ENCODE data around the gene KCNQ1.

Gene KCNQ1

DNA sequence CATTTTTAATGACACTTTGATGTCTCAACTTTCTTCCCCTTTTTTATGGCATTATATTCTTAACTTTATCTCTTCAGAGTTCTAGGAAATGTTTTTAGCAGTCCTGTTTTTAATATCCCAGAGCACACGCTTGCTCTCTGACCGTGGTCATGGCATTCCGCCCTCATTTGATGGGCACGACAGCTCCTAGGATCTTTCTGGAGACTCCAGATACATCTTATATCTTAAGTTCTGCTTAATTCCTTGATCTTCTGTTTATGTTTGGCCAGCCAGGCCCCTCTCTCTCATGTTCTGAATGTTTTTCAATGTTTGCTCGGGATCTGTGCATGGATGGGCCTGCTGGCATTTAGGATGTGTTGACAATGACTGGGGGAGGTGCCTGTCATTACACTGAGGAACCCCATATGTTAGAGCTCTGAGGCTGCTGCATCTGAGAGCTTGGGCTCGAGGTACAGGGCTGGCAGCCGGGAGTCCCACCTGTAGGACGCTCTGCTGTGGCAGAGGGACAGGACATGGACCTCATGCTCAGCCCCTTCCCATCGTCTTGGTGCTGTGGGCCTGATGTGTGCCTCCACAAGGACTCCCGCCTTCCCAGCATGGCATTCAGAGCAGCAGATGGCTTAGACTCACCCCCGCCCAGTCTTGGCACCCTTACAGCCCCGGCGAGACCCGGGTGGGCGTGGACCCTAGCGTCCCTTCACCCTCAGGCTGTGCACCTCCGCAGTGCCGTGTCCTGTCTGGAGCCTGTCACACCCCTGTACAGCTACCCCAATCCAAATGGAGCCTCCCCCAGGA is 365.8 kb downstream of the KCNQ1 start:
- DNase-seq: no peak

DNA sequence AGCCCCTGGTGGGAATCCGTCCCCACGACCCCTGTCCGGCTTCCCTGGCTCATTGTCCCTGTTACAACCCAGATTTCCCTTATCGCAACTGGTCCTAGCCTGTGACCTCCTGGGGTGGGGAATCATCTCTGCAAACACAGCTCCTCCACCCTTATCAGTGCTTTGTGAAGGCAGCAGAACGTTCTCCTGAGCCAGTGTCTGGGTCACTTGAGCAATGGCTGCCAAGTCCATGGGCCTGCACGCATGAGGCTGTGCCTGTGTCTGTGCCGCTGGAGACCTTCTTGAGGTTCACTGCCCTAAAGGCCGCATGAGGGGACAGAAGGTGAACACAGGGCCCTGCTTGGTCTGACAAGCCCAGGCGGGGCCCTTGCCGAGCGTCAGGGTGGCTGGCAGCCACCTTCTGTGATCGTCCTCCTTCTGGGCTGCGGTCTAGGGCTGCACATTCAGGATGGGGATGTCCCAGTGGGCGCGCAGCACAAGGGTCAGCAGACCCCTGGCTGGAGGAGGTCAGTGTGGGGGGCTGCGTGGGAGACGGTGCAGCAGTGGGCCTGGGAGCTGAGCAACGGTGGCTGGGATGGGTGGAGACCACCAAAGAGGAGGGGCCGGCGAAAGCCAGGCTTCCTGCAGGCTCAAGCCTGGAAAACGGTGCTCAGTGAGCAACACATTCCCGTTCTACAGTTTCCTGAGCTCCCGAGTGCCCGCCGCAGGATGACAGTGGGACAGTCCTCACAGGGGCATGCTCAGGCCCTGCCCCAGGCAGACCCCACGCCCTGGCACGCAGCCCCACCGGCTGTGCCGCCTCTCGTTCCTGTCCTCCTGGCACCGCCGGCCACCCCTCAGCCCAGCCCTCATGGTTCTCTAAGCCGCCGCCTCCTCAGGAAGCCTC is 366.6 kb downstream of the KCNQ1 start:
- no peak for DNase-seq

DNA sequence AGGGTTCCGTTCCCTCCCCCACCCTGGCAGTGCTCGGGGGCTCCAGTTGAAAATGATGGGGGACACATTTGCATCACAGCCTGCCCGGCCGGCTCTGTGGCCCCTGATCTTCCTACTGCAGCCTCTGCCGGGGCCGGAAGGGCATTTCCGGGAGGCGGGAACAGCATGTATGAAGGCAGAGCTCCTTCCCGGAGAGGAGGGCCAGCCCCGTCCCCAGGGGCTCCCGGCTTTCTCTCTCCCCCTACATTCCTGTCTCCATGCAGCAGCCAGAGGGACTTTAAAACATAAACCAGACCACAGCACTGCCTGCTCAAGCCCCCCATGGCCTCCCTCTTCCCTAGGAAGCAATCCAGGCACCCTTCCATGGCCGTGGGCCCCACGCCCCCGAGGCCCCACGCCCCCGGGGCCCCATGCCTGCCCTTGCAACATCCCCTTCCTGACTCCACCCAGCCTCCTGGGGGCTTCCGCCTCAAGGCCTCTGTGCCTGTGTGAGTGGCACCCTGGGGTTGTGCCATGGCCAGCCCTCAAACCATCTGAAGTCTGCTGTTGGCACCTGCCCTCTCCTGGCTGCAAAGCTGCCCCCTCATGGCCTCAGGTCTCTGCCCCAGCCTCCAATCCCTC is 367.7 kb downstream of the KCNQ1 start:
- no peak for DNase-seq

DNA sequence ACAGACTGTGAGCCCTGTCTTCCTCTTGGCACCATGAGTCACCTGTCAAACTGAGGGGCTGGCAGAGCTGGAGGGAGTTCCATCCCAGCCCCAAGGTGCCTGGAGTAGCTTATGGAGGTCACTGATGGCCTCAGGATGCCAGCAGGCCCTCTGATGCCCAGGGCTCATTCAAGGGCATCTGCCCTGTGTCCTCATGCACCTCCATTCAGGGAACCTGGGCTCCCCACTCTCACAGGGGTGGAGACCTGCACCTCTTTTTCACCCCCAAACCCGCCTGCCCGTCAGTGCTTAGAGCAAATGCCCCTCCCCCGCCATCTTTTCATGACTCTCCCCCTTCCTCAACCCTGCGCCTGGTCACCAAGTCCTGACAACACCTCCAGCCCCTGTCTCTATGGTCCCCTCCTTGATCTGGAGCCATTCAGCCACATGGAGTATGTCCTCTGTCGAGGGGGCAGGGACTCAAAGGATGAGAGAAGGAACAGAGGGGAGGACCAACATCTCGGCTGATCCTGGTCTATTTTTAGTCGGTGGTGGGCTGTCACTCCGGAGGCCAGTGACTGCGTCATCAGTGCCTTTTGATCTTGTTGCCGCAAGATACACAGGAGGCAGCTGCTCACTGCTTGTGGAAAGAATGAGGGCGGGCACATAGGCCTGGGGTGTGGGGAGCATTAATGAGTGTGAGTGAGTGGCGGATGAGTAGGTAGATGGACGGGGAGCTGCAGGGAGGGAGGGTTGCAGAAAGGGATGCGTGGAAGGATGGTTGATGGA is 368.5 kb downstream of the KCNQ1 start:
- no peak for DNase-seq

DNA sequence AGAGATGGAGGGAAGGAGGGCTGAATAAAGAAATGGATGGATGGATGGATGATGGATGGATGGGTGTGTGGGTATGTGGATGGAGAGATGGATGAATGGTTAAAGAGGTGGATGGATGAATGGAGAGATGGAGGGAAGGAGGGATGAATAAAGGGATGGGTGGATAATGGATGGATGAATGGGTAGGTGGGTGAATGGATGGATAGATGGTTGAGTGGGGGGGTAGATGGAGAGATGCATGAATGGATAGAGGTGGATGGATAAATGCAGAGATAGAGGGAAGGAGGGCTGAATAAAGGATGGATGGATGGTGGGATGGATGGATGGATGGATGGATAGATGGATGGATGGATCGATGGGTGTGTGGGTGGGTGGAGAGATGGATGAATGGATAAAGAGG is 369.2 kb downstream of the KCNQ1 start:
- no peak for DNase-seq

DNA sequence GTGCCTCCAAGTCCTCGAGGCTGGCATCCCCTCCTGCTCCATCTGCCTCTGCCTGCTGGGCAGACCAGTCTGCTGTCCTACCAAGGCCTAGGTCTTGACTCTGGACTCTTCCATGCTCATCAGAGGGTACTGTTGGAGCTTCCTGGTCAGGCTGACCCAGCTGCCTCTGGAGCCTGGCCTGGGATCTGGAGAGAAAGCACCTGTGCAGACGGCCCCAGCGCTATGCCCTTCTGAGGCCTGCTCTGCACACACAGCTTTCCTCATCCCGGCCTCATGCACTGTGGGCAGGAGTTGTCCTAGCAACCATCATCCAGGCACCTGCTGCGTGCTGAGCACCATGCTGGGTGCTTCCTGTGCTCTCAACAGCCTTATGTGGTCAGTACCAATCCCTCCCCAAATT is 369.9 kb downstream of the KCNQ1 start:
- no peak for DNase-seq

DNA sequence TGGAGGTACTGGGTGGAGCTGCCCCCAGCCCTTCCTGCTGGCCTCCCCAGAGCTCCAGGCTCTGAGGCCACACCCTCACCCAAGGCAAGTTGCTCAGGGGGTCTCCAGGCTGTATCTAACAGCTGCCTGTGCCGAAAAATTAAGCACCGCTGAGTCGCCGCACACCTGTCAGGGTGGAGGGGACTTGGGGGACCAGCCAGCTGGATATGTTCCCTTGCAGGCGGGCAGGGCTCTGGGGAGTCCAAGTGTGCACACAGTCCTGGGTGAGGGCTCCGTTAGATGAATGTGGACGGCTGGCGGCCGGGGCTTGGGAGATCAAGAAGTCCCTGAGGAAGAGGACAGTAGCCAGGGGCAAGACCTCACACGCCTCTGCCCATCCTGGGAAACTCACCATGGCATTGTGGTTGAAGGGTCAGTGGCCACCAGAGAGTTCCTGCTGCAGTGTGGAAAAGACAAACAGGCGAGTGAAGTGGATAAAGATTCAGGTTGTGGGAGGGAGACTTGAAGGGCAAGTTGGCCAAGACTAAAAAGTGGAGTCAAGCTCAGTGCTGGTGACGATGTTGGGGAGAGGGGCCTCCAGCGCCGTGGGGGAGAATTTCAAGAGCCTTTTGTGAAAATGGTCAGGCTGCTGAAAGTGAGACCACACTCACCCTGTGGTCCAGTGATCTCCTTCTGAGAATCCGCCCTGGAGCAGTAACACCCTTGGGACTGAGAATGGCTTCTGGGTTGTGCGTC is 371.1 kb downstream of the KCNQ1 start:
- no peak for DNase-seq

DNA sequence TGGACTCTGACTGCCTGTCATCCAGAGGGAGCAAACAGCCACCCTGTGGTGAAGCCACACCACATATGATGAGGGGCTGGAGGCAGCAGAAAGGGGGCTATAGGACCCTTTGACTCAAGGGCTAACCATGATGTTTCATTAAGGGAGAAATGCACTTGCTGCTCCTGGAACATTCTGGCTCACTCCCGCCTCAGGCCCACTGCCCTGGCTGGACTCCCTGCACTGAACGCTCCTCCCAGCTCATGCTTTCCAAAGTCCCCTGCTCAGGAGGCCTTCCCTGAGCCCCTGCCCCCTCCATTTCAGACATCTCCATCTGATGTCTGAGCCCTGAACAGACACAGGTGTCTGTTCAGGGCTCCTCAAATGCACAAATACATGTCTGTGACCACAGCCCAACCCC is 371.7 kb downstream of the KCNQ1 start:
- DNase-seq: no peak

DNA sequence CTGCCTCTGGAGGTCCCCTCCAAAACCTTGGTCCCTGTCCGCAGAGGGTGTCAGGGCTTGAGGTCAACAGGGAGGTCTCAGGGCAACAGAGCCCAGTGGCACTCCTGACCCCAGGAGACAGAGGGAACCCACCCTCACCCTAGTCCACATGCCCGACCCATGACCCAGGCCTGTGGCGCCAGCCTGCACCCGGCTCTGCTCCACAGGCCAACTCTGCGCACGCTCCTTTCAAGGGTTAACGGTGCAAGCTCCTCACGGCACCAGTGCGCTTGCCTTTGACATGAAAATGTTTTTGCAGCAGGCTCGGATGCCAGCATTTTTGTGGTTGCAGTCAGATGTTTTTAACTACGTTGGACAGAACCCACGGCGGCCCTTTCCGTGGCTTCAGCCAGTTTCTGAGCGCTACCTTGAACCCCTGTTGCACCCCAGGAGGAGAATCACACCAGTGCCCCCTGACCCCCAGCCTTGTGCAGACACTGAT is 372.2 kb downstream of the KCNQ1 start:
- DNase-seq: no peak

DNA sequence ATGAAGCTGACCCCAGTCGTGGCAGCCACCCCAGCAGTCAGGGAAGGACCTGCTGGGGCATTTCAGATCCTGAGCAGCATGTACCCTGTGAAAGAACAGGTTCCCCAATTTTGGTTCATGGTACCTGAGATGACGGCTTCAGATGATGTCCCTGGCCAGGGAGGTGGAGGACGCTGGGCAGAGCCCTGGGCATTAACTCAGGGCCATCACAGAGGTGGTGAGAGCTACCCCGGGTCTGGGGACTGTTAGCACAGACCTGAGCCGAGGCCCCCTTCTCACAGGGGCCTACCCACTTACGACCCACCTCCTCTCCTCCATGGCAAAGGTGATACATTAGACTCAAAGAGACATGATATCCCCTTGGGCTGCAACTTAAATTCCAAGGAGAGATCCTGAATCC is 372.6 kb downstream of the KCNQ1 start:
- no peak for DNase-seq

DNA sequence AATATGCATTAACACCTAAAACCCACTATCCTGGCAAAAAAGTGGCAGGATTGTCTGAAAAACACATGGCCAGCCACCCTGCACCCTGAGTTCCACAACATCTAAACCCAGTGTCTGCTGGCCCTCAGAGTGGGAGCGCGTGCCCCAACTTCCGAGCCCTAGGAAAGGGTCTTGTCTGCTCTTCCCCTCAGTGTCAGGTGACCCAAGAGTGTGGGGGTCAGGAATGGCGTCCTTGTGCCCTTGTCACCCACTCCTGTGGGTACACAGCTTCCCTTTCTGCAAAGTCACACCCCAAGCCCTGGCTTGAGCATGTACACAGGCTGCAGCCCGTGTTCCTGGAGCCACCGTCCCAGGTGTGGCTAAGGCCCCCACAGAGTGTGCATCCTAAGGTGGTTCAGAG is 373.2 kb downstream of the KCNQ1 start:
- DNase-seq: no peak

DNA sequence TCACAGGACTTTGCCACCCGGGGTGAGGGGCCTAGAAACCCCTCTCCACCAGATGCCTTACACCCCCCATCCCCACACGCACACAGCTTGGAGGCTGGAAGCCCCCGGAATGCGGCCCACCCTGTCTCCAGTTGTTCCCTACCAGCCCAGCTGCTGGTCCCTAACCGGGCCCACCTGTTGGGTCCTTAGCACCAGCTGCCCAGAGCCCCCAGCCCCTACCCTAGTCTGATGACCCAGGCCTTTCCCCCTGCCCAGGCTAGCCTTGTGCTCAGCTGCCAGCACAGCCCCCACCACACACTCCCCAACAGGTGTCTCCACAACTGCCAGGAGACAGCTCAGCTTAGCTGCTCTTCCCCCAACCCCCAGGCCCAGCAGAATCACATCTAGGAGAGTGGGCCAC is 373.7 kb downstream of the KCNQ1 start:
- no peak for DNase-seq

DNA sequence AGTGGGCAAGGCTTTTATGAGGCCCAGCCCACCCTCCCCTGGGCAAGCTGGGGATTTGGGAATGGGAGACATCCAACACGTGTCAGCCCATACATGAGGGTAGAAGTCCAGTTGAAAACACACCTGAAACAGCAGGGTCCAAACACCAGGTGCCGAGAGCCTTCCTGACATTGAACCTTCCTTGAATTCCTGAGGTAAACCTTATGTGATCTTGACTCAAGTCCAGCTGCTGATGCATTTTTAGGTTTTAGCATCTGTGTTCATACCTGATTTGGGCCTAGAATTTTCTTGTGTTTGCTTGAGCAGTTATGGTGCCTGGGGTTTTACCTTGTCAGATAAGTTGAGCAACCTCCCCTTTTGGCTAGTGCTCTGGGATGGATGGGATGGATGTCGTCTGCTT is 374.5 kb downstream of the KCNQ1 start:
- no peak for DNase-seq

DNA sequence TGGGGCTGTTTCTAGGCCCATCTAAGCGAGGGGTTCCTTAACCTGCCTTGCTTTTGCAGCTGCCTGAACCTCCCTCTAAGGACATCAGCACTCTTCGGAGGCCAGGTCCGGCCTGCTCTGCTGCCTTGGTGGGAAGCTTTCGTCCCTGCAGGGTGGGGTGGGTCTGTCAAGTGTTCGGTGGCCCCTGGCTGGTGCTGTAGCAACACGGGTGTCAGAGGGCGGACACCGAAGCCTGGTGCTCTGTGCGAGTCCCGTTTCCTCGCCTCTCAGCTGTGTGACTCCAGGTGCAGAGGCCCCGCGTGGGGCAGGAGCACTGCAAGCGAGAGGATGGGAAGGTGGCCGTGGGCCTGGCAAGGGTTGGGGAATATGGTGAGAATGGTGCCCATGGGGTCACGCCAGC is 376.2 kb downstream of the KCNQ1 start:
- no peak for DNase-seq

DNA sequence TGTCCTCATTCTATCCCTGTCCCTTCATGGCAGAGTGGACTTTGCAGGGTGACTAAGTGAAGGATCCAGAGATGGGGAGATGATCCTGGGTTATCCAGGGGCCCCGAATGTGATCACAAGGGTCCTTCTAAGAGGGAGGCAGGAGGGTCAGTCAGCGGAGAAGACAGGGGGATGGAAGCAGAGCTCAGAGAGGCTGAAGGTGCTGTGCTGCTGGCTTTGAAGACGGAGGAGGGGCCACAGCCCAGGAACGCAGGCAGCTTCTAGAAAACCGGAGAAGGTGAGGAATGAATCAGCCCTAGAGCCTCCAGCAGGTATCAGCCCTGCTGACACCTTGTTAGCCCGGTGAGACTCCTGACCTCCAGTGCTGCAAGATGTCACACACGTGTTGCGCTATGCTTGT is 377.1 kb downstream of the KCNQ1 start:
- DNase-seq: no peak

DNA sequence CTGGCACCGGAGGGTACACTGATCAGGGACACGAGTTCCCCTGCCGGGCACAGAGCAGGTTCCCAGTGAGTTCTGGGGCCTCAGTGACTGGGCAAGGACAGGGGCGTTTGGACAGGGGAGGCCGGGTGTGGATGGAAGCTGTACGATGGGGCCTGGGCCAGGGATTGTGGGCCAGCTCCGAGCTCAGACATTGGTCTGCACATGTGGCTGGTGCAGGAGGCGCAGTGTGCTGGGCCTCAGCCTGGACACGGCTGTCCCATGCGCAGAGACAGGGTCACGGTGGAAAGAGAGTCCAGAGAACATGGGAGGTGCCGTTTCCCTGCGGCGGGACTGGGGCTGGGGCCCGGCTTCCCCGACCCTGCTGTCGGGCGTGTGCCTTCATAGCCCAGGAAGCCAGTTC is 380.0 kb downstream of the KCNQ1 start:
- DNase-seq: no peak

DNA sequence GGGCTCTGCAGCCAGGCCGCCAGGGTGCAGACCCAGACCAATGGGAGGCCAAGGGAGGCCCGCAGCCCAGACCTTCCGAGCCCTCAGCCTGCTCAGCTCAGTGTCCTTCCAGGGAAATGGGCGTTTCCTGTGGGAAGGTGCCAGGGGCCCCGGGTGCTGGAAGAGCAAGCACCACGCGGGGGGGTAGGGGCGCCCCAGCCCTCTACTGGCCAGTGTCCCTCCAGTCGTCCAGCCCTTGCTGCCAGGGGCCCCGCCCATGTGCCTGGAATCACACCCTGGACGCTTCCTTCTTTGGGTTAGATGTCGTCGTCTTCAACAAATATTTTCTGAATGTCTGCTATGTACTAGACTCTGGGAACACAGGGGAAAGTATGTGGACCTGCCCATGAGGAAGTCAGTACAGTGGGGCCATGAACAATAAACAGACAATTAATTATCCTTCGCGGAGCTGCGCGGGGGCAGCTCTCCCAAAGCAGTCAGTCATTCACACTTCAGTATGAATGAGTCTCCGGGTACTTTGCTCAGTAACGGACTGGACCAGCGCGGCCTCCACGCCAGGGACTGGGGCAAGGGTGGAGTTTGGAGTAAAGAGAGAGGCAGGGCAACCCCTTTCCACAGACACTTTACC is 380.6 kb downstream of the KCNQ1 start:
- DNase-seq: no peak

DNA sequence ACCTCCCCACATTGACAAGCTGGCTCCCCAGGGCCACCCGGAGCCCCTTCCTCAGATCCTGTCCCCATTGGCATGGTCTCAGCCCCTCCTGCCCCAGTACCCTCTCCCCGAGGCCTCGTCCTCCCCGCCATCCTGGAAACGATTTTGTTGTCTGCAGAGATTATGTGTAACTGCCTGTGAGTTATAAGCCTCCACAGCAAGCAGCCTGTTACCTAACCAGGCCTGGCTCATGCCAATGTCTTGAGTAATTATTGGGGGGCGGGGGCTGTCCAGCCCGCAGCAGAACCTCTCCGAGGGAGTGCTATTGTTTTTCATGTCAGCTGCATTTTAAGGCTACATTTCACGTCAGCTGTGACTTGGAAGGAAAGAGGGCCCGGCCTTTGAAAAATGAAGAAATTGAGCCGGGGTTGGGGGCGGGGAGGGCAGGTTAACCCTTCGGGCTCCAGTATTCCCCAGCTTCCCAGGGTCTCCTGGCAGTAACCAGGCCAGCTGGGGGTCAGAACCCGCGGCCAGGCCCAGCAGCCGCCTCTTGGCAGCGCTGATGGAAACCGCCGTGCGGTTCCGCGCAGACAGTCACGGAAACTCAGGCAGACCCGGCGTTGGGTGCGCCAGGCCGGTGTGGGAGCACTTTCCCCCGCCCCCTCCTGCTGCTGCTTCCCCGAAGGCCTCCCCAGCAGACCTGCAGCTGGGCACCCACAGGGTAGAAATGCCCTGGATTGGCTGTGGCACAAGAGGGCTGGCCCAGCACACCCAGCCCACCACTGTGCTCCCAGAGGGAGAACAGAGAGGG is 381.3 kb downstream of the KCNQ1 start:
- peak in 9 of 56 donors; percentile 12 to 44 (median 30) for DNase-seq

DNA sequence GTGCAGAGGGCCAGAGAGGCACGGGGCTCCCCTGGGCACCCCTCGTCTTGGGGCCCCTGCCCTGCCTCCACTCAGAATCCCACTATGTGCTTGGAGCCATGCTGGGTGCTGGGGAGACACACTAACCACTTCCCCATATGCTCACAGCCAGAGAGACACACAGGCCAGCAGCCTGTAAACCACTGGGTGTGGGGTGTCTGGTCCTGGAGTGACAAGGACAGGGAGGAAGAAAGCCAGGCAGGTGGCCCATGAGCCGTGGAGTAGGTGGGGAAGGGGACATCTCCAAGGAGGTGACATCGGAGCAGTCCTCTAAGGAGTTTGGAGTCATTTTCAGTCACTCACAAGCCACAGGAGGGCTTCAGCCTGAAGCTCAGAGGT is 381.9 kb downstream of the KCNQ1 start:
- peak in 2 of 56 donors; percentile 29 to 44 for DNase-seq

All from amygdala (tissue), 56 donors.